Germinal center (tissue), 1 donor: Measurements from ENCODE around the gene PCMTD2.

Source experiments
- DNase-seq: peaks from one replicate; pipeline ENCODE4 v3.0.0; 2012; ENCODE audit warnings: mixed read lengths, low spot score

The PCMTD2 gene

DNA sequence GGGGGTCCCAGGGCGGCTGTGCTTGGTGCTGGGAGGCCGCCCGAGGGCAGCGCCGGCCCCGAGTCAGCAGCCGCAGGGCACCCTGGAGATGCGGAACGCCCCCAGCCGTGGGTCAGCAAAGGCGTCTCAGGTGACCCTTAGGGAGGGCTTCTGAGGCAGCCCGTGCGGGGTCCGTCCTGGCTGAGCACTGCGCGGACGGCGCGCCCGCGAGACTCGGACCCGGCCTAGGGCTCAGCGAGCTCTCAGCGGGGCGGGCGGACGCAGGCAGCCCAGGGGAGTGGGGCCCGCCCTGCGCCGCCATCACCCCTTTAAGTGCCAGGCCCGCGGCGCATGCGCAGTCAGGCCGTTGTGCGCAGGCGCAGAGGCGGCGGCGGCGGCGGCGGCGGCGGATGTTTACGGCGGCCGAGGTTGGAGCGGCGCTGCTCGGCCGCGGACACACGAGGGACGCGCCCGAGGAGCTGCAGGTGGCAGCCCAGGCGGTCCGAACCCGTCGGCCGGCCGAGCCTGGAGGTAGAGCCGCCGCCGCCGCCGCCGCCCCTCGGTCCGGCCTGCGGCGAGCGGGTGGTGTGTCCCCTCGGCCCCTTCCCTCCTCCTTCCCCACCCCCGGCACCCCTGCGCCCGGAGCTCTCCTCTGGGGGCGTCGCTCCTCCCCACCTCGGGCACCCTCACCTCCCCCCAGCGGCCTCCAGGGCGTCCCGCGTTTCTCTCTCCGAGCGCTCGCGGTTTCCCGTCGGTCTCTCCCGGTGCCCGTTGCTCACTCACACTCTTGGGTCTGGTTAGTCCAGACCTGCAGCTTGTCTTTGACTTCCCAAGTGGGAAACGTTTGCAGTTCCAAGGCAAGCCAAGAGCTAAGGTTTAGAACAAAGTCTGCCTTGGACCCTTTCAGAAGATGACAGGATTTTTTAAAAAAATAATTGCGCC, at the start of gene PCMTD2:
Gene PCMTD2 (plus strand): TSS at position 388 of the 921 bp plus-strand sequence. CDS start 4,218 bp downstream, outside the sequence.
- peak; percentile 96 for DNase-seq

DNA sequence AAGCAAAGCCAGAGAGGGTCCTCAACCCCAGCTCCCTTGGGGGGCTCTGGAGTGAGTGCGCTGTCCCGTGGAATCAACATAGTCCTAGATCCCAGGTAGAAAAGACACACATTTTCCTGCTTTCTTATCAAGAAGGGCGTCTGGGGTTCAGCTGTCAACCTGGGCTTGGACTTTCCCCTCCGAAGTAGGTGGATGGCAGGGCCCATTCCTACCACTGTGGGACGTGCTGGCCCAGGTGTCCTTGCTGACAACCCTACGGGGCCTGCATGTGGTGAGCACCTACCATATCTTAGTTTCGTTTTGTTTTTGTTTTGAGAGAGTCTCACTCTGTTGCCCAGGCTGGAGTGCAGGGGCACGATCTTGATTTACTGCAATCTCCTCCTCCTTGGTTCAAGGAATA, 48.9 kb upstream of the PCMTD2 start:
- DNase-seq: no peak

- DNase-seq: no peak
Measured at GRCh38 chr20:64207641-64208590, 47.6 kb upstream of the PCMTD2 start.

GRCh38 chr20:64209148-64209547, 46.4 kb upstream of the PCMTD2 start:
- no peak for DNase-seq

- DNase-seq: no peak
Measured at GRCh38 chr20:64210656-64211369, 44.7 kb upstream of the PCMTD2 start.

DNA sequence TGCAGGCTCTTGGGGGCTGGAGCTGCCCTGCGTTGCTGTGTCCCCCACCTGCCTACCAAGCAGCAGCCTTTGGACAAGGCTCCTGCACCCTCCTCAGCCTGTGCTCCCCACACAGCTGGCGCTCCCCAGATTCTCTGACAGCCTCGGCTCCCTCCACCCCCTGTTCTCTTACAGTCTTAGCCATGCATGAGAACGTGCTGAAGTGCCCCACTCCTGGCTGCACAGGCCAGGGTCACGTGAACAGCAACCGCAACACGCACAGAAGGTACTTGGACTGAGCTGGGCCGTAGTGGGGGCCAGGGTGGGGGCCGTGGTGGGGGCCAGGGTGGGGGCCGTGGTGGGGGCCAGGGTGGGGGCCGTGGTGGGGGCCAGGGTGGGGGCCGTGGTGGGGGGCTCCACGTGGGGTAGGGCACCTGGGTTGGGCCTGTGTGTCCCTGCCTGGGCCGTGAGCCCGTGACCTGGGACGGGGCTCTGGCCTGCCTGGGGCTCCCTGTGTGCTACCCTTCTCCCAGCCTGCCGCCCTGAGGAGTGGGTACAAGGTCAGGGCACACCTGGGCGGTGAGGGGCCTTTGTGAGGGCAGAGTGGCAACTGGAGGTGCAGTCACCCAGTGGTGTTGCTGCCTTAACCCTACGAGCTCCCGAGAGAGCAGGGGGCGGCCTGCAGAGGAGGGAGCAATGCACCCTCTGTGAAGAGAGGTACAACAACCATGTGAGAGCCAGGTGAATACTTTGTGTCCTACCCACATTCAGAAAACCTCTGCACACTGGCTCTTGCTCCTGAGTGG, 43.5 kb upstream of the PCMTD2 start:
- DNase-seq: no peak

DNA sequence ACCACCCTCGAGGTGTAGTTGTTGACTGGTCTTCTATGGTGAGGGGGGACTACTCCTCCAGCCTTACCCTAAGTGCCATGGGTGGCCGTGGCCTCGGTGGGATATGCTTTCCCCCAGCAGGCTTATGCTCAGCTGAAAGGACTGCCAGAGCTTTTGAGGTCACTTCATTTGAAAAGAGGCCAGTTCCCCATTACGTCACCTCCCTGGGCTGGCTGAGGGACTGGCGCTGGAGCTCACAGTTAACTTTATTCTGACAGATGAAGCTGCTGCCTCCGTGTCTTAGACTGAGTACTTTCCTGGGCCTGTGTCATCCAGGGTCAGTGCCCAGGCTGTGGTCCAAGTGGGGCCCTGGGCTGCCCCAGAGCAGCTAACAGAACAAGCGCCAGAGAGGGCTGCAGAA, 42.8 kb upstream of the PCMTD2 start:
- no peak for DNase-seq

- no peak for DNase-seq
Measured at GRCh38 chr20:64214113-64214512, 41.4 kb upstream of the PCMTD2 start.

GRCh38 chr20:64214952-64215351, 40.6 kb upstream of the PCMTD2 start:
- no peak for DNase-seq

DNA sequence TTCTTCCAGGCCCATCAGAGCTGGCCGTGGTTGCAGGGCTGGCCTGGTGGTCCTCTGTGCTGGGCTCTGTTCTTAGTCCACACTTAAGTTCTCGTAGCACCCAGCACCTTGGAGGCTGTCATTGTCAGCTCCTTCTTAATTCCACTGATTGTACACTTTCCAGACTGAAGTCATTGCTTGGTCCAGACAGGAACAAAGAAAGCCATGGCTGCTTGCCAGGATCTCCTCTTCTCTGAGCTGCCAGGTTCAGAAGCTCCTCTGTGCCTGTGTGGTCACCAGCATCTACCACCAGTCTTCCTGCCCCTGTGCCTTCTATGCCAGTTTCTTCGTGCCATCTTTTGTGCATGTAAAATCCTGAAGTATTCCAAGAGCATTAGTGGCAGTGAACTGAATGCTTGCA, 39.5 kb upstream of the PCMTD2 start:
- no peak for DNase-seq

DNA sequence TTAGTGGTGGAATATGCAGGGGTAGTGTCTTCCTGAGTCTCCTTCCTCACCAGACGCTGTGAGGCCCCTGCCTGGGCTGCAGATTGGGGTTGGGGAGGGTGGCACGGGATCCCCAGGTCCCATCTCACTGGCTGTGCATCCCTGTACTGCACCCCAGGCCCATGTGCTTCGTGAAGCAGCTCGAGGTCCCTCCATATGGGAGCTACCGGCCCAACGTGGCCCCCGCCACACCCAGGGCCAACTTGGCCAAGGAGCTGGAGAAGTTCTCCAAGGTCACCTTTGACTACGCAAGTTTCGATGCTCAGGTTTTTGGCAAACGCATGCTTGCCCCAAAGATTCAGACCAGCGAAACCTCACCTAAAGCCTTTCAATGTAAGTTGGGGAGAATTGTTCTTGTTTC, 38.6 kb upstream of the PCMTD2 start:
- no peak for DNase-seq

DNA sequence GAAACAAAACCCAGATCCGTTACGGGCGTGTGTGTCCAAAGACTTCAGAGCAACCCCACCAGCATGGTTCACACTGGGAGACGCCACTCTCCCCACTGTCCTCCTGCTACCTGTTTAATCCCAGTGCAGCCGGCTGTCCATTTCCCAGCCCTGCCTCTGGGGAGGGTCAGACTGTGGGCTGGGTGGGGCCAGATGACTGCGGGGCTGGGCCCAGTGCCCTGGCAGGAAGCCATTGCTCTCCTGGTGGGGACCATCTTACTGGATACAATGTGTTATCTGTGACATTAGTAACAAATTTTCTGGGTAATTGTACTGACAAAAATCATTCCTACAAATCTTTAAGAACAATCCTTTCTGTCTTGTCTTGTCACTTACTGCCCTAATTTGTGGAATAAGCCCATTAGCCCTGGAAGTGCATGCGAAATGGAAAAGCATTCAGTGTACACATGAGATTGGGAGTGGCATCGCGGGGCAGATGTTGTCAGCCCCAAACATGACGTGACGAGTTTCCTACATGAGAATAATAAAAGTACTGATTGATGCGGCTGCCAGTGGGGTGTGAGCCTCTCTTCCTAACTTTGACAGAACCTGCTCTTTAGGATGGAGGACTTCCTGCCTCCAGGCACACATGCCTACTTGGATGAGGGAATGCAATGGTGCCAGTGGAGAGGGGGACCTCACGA, 37.9 kb upstream of the PCMTD2 start:
- DNase-seq: no peak

DNA sequence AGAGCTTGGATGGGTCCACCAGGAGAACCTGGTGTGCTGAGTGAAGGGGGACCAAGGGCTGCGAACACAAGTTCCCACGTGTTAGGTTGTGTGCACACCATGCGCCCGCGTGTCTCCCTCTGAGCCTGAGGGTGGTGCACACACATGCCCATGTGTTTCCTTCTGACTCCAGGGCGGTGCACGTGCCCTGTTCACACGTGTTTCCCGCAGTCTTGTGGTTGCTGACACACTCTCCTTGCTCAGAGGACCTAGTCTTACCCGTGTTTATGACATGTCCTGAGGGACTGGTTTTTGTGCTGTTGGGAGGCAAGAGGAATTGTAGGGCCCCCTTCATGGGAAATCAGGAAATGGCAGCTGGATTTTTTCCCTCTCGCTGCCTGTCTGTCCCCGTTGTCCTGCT, 36.3 kb upstream of the PCMTD2 start:
- no peak for DNase-seq

- no peak for DNase-seq
Measured at GRCh38 chr20:64219730-64220129, 35.8 kb upstream of the PCMTD2 start.

- DNase-seq: no peak
Measured at GRCh38 chr20:64220420-64220819, 35.1 kb upstream of the PCMTD2 start.

GRCh38 chr20:64220891-64221527, 34.5 kb upstream of the PCMTD2 start:
- DNase-seq: no peak

DNA sequence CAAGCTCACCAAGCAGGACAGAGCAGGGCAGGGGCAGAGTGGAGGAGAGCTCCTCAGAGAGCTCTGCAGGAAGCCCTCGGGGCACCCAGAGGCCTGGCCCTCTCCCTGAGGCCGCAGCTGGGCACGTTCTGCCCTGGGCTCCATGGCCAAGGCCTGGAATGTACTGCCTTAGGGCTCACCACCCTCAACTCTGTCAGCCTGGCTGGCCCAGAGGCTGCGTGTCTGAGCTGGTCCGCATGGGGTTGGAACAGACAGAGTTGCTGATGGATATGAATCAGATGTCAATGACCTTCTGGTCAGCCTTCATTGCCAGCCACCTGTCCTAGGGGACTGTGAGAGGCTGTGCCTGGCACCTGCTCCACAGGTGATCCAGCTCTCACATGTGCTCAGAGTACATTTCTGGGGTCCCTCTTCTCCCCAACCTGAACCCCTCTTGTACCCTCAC, 33.2 kb upstream of the PCMTD2 start:
- DNase-seq: no peak

DNA sequence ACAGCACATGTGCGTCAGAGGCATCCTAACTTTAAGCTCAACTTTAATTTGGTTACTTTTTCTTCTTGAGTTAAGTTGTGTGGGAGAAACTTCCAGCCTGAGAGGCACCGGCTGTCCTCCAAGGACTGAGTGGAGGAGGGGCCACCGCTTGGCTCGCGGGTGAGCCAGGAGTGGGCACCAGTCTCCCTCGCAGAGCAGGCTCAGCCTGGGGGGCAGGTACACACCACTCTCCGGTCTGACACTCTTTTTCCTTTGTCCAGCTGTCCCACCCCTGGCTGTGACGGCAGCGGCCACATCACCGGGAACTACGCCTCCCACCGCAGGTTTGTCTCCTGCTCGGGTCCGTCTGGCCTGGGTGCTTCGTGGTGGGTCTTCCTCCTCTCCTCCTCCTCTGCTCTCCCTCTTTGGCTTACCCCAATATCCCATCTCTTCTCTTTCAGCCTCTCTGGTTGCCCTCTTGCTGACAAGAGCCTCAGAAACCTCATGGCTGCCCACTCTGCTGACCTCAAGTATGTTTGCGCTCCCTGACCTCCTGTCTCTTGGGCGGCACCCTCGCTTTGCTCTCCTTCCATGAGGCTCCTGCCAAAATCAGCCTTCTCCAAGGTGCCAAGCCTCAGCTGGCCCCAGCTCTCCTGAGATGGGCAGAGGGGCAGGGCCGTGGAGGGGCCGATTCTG, 32.6 kb upstream of the PCMTD2 start:
- no peak for DNase-seq

DNA sequence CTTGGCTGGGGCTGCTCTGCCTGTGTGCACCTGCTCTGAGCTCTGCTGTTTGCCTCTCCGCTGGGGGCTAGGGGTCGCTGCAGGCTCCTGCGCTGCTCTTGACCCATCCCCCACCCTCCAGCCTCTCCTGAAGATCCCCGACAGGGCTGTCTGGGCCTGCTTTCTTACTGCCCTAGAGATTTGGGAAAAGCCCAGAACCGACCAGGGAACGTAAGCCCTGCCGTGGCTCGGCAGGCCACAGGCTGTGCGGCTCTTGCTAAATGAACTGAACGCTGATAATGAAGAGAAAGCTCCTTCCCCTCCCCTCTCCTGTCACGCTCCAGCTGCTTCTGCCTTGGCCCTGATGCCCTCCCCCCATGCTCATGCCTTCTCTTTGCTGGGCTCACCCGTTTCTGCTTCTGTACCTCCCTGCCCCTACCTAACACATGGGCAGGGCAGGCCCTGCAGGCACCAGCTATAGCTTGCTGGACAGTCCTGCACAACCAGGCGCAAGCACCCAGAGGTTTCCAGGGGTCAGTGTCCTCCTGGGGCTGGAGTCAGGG, 32.0 kb upstream of the PCMTD2 start:
- no peak for DNase-seq
